Heart right ventricle (tissue), 16 donors: ENCODE measurements around the gene SRSF3. TPM values are rescaled to one million over a fixed set of nuclear protein-coding genes. Genes with fewer than 3 reads are reported as not detected.

Experiments
- ATAC-seq, 8 donors: fragments of 200-7000 bp; cut with Tn5 transposase; one replicate each; pipeline ENCODE4 v1.9.1; 2020; ENCODE audit warnings: mild to moderate bottlenecking in 8 of 8, moderate library complexity in 8 of 8, moderate number of reproducible peaks in 1 of 8
- DNase-seq, 2 donors: peaks; one replicate each; pipeline ENCODE4 v3.0.0-alpha.2; 2020
- H3K27ac ChIP-seq, 10 donors: fragments of 200-600 bp; sonication (generic) in 2 of 10; one replicate each; pipeline versions ENCODE4 v1.5.0 to v1.8.0; 2020 to 2022; ENCODE audit warnings: mild to moderate bottlenecking in 3 of 10
- H3K27me3 ChIP-seq, 7 donors: fragments of 200-600 bp; one replicate each; pipeline ENCODE4 v1.8.0; 2021 to 2022; ENCODE audit warnings: mild to moderate bottlenecking in 2 of 7
- H3K36me3 ChIP-seq, 9 donors: fragments of 200-600 bp; sonication (generic) in 1 of 9; one replicate each; pipeline versions ENCODE4 v1.5.0 to v1.8.0; 2020 to 2022; ENCODE audit warnings: mild to moderate bottlenecking in 2 of 9
- H3K4me1 ChIP-seq, 9 donors: fragments of 200-600 bp; sonication (generic) in 1 of 9; one replicate each; pipeline versions ENCODE4 v1.5.0 to v1.8.0; 2020 to 2022; ENCODE audit warnings: mild to moderate bottlenecking in 4 of 9
- H3K4me3 ChIP-seq, 10 donors: fragments of 200-600 bp; sonication (generic) in 2 of 10; one replicate each; pipeline versions ENCODE4 v1.5.0 to v1.8.0; 2020 to 2022; ENCODE audit warnings: mild to moderate bottlenecking in 7 of 10, moderate library complexity in 2 of 10
- H3K9me3 ChIP-seq, 11 donors: fragments of 200-600 bp in 10 of 11; sonication (generic) in 2 of 11; one replicate each; pipeline versions ENCODE4 v1.5.0 to v1.8.0; 2013 to 2022; ENCODE audit warnings: mild to moderate bottlenecking in 2 of 11, control low read depth in 1 of 11, moderate library complexity in 1 of 11
- CTCF ChIP-seq, 9 donors: fragments of 200-600 bp; sonication (generic) in 2 of 9; IDR thresholded peaks; one replicate each; pipeline versions ENCODE4 v1.5.0 to v1.8.0; 2021 to 2022; ENCODE audit warnings: antibody characterized with exemption in 9 of 9, mild to moderate bottlenecking in 5 of 9, moderate library complexity in 1 of 9
- WGBS, 2 donors: extraction: QIAGEN DNeasy Blood & Tissue Kit; methylation state at CpG; one replicate each; pipeline ENCODE4 v1.1.7; 2013; ENCODE audit warnings: inconsistent platforms in 1 of 2; 5-methylcytosine and 5-hydroxymethylcytosine counted together
- intact Hi-C, 10 donors: fragments of 100-400 bp; cut with DNase I; formaldehyde crosslinking; loops; one replicate each; pipeline versions ENCODE4 v1.11.1 to v1.14.2; 2022
- polyA plus RNA-seq, 2 donors: library from polyadenylated mRNA; stranded (reverse); fragments of 200-250 nt; gene quantifications; one replicate each; pipeline ENCODE4 v1.2.3, GENCODE V29; 2013
- total RNA-seq, 10 donors: library from RNA; stranded (reverse); fragmentation: NEBNext Ultra II Directional in 3 of 10; extraction: Animal tissue kit (Norgen Biotek cat#: 25700) in 3 of 10; gene quantifications; one replicate each; pipeline versions ENCODE4 v1.2.1 to v1.2.4, GENCODE V29; 2021 to 2023
- donor health status: Arrhythmogenic right ventricular cardiomyopathy.
- donor health status: ischemic (EF 13 %, LVEDD 7.1; RV severe dilation, severe dysfunction).
- donor health status: healthy with polysubstance abuse.
- donor health status: DM: no; HTN: yes; CAD: no.
- donor health status: DM: no; HTN: no; CAD: no.
- donor health status: ischemic (EF 25% LVEDD 6.9; RV normal size, moderate dysfunction).
- donor health status: ischemic (EF 25% LVEDD 5.7; RV mildly dilated, moderate dysfunction).
- donor health status: healthy.
- donor health status: DM: yes; HTN: yes; CAD: no.
- donor health status: Ischemic cardiomyopathy.
- donor health status: ischemic (EF 35%, LVEDD 5.7; RV mildly dilated, moderate dysfunction).
- donor health status: nonischemic (EF 11% LVEDD 7.7; RV severe dilation, severe dysfunction).
- donor health status: DM: yes; HTN: yes; CAD: no.
- donor health status: PGD.
- donor health status: ischemic (EF 29% LVEDD 5.4; RV normal size, mild dysfunction).
- donor health status: nonischemic (EF 23%, LVEDD 6.1; RV moderate dilation, normal function).

The SRSF3 gene
- total and polyA plus RNA-seq, 12 donors = 105 to 196 (median 131) TPM

DNA sequence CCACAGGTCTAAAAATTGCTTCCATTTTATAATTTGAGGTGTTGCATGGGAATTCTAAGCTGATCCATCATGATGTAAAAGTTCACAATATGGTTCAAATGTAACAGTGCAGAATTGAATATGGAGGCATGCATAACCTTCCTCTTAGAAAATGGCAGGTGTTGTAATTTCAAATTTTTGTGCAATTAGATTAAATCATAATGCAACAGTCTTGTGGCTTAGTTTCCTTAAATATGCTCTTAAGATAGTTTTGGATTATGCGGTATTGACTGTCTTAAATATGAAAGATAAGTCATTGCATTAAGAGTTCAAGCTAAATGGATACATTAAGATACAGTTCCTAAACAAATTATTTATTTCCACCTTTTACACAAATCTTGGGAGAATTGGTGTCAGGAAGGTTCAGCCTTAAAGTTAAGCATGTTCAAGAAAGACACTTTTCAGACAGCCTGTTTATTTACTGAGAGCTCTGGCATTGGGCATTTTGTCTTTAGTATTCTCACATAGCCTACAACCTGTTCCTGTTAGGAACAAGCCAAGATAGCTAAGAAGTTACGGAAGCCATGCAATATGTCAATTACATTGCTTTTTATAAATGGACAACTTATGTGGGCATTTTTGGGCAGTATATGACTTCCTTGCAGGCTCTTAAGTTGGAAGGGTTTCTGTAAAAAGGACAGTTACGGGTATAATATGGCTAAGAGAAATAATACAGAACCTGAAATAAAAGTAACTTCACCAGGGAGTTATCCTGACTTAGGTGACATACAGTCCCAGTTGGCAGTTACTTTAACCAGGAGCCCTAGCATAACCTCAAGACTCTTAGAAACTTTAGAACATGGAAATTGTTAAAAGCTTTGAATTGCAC, 9.3 kb downstream of the SRSF3 start:
- Histone ChIP-seq H3K27ac (no peak overlapping the region), H3K4me1 (peaks cover 15 to 100% (median 98%) of the 10 kb centered on the region in 9 donors)
- WGBS, 2 donors = 82 to 86% methylated on average over 3 of the region's 3 CpGs

GRCh38 chr6:36604090-36605060, 10.2 kb downstream of the SRSF3 start:
- DNase-seq = no peak
- Histone ChIP-seq H3K9me3 (no peaks in the 10 kb centered on the region), H3K4me3 (no peak overlapping the region), H3K27ac (no peak overlapping the region), H3K4me1 (peaks cover 11 to 100% (median 98%) of the 10 kb centered on the region in 9 donors), H3K36me3 (peaks cover 0 to 100% (median 82%) of the 10 kb centered on the region in 9 donors), H3K27me3 (no peaks in the 10 kb centered on the region)
- 80 to 84% methylated on average over 6 of the region's 6 CpGs for WGBS, 2 donors
- TF ChIP-seq CTCF (IDR thresholded peaks at IDR 0.05) = no peak
- intact Hi-C loops = no loop called here
- ATAC-seq = no peak

More for the DNA sequence above, 9.3 kb downstream of the SRSF3 start:
- Histone ChIP-seq H3K9me3 (no peaks in the 10 kb centered on the region), H3K27me3 (no peaks in the 10 kb centered on the region), H3K4me3 (no peak overlapping the region), H3K36me3 (peaks cover 0 to 100% (median 92%) of the 10 kb centered on the region in 9 donors)
- ATAC-seq = no peak
- intact Hi-C loops = no loop called here
- no peak for DNase-seq
- TF ChIP-seq CTCF (IDR thresholded peaks at IDR 0.05) = no peak

GRCh38 chr6:36605143-36605542, 11.0 kb downstream of the SRSF3 start:
- H3K27ac ChIP-seq = no peak overlapping the region
- ATAC-seq (no peak), DNase-seq (no peak)
- 73 to 82% methylated on average over 5 of the region's 5 CpGs for WGBS, 2 donors
- no peak for TF ChIP-seq CTCF (IDR thresholded peaks at IDR 0.05)
- intact Hi-C loops = no loop called here
- H3K4me1 ChIP-seq = peaks cover 6 to 98% (median 94%) of the 10 kb centered on the region in 9 donors
- no peaks in the 10 kb centered on the region for H3K27me3 ChIP-seq
- H3K4me3 ChIP-seq = no peak overlapping the region
- peaks cover 0 to 100% (median 75%) of the 10 kb centered on the region in 9 donors for H3K36me3 ChIP-seq
- no peaks in the 10 kb centered on the region for H3K9me3 ChIP-seq
